Superior temporal gyrus (tissue), 1 donor: Measurements from ENCODE around the gene TRMT61A.
"Not testable (repeated sequence)": the region's sequence is repeated elsewhere in the genome, so short reads cannot be mapped to it uniquely, and the experiment has no call there.

Experiments
- DNase-seq: peaks from one replicate; pipeline ENCODE4 v3.0.0-alpha.2; 2016; ENCODE audit errors: extremely low spot score

The TRMT61A gene

GRCh38 chr14:103522649-103523574 is 6.1 kb upstream of the TRMT61A start, which contains the start of gene CKB:
CKB (minus strand) TSS chr14:103522830; CDS start chr14:103522493, 337 bp downstream.
- peak; percentile 93 for DNase-seq

- DNase-seq: peak; percentile 4
Observed at GRCh38 chr14:103523575-103523954, 5.4 kb upstream of the TRMT61A start.

- no peak for DNase-seq
Observed at GRCh38 chr14:103524002-103524935, 4.7 kb upstream of the TRMT61A start.

GRCh38 chr14:103525430-103526246 is 3.4 kb upstream of the TRMT61A start:
- not testable (repeated sequence) for DNase-seq

GRCh38 chr14:103526247-103526913 is 2.6 kb upstream of the TRMT61A start:
- no peak for DNase-seq

GRCh38 chr14:103526914-103527248 is 2.1 kb upstream of the TRMT61A start:
- peak; percentile 6 for DNase-seq

GRCh38 chr14:103527408-103528145 is 1.4 kb upstream of the TRMT61A start:
- DNase-seq: peak; percentile 12

- peak; percentile 52 for DNase-seq
Observed at GRCh38 chr14:103528146-103528586, 830 bp upstream of the TRMT61A start.

- DNase-seq: no peak
Observed at GRCh38 chr14:103529383-103530365, 678 bp downstream of the TRMT61A start.

- DNase-seq: no peak
Observed at GRCh38 chr14:103530390-103530789, 1.4 kb downstream of the TRMT61A start.

GRCh38 chr14:103530831-103531230 is 1.8 kb downstream of the TRMT61A start:
- DNase-seq: no peak

GRCh38 chr14:103531421-103532215 is 2.6 kb downstream of the TRMT61A start:
- no peak for DNase-seq

- DNase-seq: no peak
Observed at GRCh38 chr14:103532216-103533136, 3.5 kb downstream of the TRMT61A start.

GRCh38 chr14:103533137-103533998 is 4.4 kb downstream of the TRMT61A start:
- no peak for DNase-seq

GRCh38 chr14:103533999-103534575 is 5.1 kb downstream of the TRMT61A start:
- peak; percentile 40 for DNase-seq
